A673 (cell line): ENCODE data around the gene LGALS7B.
"Not testable (repeated sequence)": the region's sequence is repeated elsewhere in the genome, so short reads cannot be mapped to it uniquely, and the experiment has no call there.

Experiments
- EZH2 ChIP-seq: fragments of 200-600 bp; sonication (generic); IDR thresholded peaks from 2 replicates; pipeline ENCODE4 v1.6.1; 2017; ENCODE audit warnings: borderline replicate concordance, low read depth, mild to moderate bottlenecking, mixed read lengths, antibody characterized with exemption, low read length; ENCODE audit not compliant: poor library complexity, severe bottlenecking
- TF ChIP-seq, protein P1 (sequence below): fragments of 300-800, 200-600 bp; sonication (generic); conservative IDR thresholded peaks from 2 replicates; pipeline ENCODE4 v1.5.1; 2017; ENCODE audit warnings: low read depth, mild to moderate bottlenecking, antibody characterized with exemption, low read length, moderate library complexity, mixed read lengths

DNA sequence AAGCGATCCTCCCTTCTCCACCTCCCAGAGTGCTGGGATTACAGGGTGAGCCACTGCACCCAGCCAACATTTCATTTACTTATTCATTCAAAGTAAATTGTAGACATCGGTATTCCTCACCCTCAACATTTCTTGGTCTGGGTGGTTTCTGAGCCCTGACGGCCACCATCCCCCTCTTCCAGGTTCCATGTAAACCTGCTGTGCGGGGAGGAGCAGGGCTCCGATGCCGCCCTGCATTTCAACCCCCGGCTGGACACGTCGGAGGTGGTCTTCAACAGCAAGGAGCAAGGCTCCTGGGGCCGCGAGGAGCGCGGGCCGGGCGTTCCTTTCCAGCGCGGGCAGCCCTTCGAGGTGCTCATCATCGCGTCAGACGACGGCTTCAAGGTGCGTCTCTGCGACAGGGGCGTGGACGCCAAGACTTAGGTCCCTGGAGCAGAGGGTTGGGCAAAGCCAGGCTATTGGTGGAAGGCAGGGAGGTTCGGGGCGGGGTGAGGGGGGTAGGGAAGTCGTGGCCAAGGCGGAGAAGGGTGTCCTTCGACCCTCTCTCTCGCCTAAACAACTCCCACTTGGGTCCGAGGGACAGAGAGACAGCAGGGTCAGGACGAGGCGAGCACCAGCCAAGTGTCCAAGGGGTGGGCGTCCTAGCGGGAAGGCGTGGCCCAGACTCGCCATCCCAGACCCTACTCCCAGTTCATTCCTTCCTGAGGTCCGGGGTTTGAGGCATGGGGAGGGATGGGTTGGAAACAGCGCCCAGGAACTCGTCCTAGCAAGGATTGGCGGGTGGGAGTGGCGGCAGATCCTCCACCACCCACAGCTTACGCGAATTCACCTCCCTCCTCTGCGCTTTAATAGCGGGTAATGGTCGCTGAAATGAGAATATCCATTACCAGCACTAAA, 1.8 kb downstream of the LGALS7B start:
- TF ChIP-seq, protein P1, sequence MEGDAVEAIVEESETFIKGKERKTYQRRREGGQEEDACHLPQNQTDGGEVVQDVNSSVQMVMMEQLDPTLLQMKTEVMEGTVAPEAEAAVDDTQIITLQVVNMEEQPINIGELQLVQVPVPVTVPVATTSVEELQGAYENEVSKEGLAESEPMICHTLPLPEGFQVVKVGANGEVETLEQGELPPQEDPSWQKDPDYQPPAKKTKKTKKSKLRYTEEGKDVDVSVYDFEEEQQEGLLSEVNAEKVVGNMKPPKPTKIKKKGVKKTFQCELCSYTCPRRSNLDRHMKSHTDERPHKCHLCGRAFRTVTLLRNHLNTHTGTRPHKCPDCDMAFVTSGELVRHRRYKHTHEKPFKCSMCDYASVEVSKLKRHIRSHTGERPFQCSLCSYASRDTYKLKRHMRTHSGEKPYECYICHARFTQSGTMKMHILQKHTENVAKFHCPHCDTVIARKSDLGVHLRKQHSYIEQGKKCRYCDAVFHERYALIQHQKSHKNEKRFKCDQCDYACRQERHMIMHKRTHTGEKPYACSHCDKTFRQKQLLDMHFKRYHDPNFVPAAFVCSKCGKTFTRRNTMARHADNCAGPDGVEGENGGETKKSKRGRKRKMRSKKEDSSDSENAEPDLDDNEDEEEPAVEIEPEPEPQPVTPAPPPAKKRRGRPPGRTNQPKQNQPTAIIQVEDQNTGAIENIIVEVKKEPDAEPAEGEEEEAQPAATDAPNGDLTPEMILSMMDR: not testable (repeated sequence)
- not testable (repeated sequence) for TF ChIP-seq EZH2
